Astrocyte (in vitro differentiated cells and primary cell): ENCODE measurements around the gene CST9L.

Source experiments
- EZH2 ChIP-seq: IDR thresholded peaks from 2 replicates; pipeline ENCODE4 v1.6.1; 2012; ENCODE audit warnings: mild to moderate bottlenecking, low read length, inconsistent platforms; ENCODE audit not compliant: insufficient read depth
- TF ChIP-seq, protein P1 (sequence below): IDR thresholded peaks from 2 replicates; pipeline ENCODE4 v1.5.1; 2011; ENCODE audit warnings: low read depth, mild to moderate bottlenecking, inconsistent platforms, low read length, moderate library complexity; ENCODE audit not compliant: insufficient read depth

GRCh38 chr20:23524146-23524545 lies 44.1 kb downstream of the CST9L start:
- TF ChIP-seq, protein P1, sequence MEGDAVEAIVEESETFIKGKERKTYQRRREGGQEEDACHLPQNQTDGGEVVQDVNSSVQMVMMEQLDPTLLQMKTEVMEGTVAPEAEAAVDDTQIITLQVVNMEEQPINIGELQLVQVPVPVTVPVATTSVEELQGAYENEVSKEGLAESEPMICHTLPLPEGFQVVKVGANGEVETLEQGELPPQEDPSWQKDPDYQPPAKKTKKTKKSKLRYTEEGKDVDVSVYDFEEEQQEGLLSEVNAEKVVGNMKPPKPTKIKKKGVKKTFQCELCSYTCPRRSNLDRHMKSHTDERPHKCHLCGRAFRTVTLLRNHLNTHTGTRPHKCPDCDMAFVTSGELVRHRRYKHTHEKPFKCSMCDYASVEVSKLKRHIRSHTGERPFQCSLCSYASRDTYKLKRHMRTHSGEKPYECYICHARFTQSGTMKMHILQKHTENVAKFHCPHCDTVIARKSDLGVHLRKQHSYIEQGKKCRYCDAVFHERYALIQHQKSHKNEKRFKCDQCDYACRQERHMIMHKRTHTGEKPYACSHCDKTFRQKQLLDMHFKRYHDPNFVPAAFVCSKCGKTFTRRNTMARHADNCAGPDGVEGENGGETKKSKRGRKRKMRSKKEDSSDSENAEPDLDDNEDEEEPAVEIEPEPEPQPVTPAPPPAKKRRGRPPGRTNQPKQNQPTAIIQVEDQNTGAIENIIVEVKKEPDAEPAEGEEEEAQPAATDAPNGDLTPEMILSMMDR = no peak
- TF ChIP-seq EZH2 = no peak
